ENCODE measurements around the gene VPS13D. TPM values are rescaled to one million over a fixed set of nuclear protein-coding genes. Genes with fewer than 3 reads are reported as not detected.

The VPS13D gene
- total and polyA plus RNA-seq, 2 donors (not counting 3 experiments of a cell fraction or from before 2014, with no cell fraction given), result 13.6 to 48.5 TPM

- no peaks in the 10 kb centered on the region for H3K27me3 ChIP-seq (ENCODE audit: control insufficient read depth in 2 of 2, insufficient read depth in 2 of 2, low read length in 2 of 2)
- H3K27ac ChIP-seq (ENCODE audit: insufficient read depth, low read depth, low read length), result no peak overlapping the region
- H3K9me1 ChIP-seq (replicated peaks; ENCODE audit: control insufficient read depth, extremely low read depth, insufficient read depth, low read length), result no peaks in the 10 kb centered on the region
- H3K4me3 ChIP-seq (replicated peaks in 1 of 3; ENCODE audit: insufficient read depth in 1 of 3, low read depth in 1 of 3, low read length in 3 of 3), result no peak overlapping the region
- no TSS peak for BruUV-seq (replicated peaks)
- no peak overlapping the region for H3K9ac ChIP-seq (replicated peaks; ENCODE audit: extremely low read depth, insufficient read depth, low read length)
- peak; percentile 48 for FAIRE-seq
- H2AFZ ChIP-seq (ENCODE audit: low read depth, low read length), result no peak overlapping the region
- H4K20me1 ChIP-seq (replicated peaks; ENCODE audit: control insufficient read depth, extremely low read depth, insufficient read depth, low read length), result no peaks in the 10 kb centered on the region
- no peak for TF ChIP-seq JUN (IDR thresholded peaks at IDR 0.05; ENCODE audit: borderline replicate concordance, insufficient read depth, insufficient read length, low read depth)
- no peak for TF ChIP-seq CTCF (IDR thresholded peaks at IDR 0.05; ENCODE audit: extremely low read depth in 1 of 2, insufficient read depth in 1 of 2, low read depth in 1 of 2, low read length in 2 of 2)
- TF ChIP-seq FOS (IDR thresholded peaks at IDR 0.05; ENCODE audit: borderline replicate concordance, insufficient read depth, low read length), result no peak
- TF ChIP-seq POLR2A (IDR thresholded peaks at IDR 0.05; ENCODE audit: low read depth, low read length), result no peak
- no peak for TF ChIP-seq MAX (IDR thresholded peaks at IDR 0.05; ENCODE audit: insufficient read depth, insufficient read length)
- TF ChIP-seq MYC (IDR thresholded peaks at IDR 0.05; ENCODE audit: low read depth, low read length), result no peak
- no peak for TF ChIP-seq POLR2AphosphoS5 (IDR thresholded peaks at IDR 0.05; ENCODE audit: insufficient read depth, low read depth, low read length)
- no peak for TF ChIP-seq EZH2 (IDR thresholded peaks at IDR 0.05; ENCODE audit: borderline replicate concordance, low read depth, low read length, severe bottlenecking)
- no peak for TF ChIP-seq GATA2 (IDR thresholded peaks at IDR 0.05; ENCODE audit: insufficient read depth, insufficient read length, low read depth, low read length)
- peaks cover 24% of the 10 kb centered on the region for H3K4me1 ChIP-seq (ENCODE audit: control insufficient read depth, extremely low read depth, insufficient read depth, low read length)
- no peak overlapping the region for H3K4me2 ChIP-seq (ENCODE audit: insufficient read depth, low read length)
- CTCF ChIA-PET, result interaction anchor here (1.6 to 3.3 kb wide), 2 partner anchors 76 to 88 kb away, joined by 3 to 15 read pairs; partner anchors contain the start of gene DHRS3
- H3K36me3 ChIP-seq (ENCODE audit: control insufficient read depth in 2 of 2, extremely low read depth in 1 of 2, insufficient read depth in 2 of 2, low read length in 2 of 2), result no peaks in the 10 kb centered on the region
- dilution Hi-C loops (cut with MboI; ENCODE audit: extremely low pct_ligation_motif_present, low sequenced_read_pairs) (no loop called here), intact Hi-C loops (cut with micrococcal nuclease) (loop anchor here (1.0 to 5.0 kb wide), 2 partner anchors 54 to 65 kb away; no protein-coding TSS in a partner anchor)
- DNase-seq (ENCODE audit: low read depth, low spot score), result no peak
- H3K9me3 ChIP-seq (replicated peaks; ENCODE audit: control insufficient read depth, insufficient read depth, low read length), result no peaks in the 10 kb centered on the region
- POLR2A ChIA-PET, result interaction anchor here (1.0 kb wide), 1 partner anchor 110 kb away, joined by 3 read pairs; no protein-coding TSS in a partner anchor
- no peaks in the 10 kb centered on the region for H3K79me2 ChIP-seq (ENCODE audit: control insufficient read depth, insufficient read depth, low read length)
Observed at GRCh38 chr1:12542616-12543592, 313.1 kb downstream of the VPS13D start.

Measured in endothelial cell of umbilical vein (primary cell).